ENCODE measurements around the gene RAPGEF4. TPM values are rescaled to one million over a fixed set of nuclear protein-coding genes. Genes with fewer than 3 reads are reported as not detected.

The RAPGEF4 gene
- polyA plus RNA-seq, 1 experiment, result 0.60 TPM

GRCh38 chr2:172811027-172811426 is 75.4 kb downstream of the RAPGEF4 start:
- TF ChIP-seq CTCF (IDR thresholded peaks at IDR 0.05; ENCODE audit: insufficient read depth, low read depth, low read length), result no peak
- ChIA-PET CTCF (interaction anchor here (1.1 to 9.3 kb wide), 2 partner anchors 10 to 121 kb away, joined by 4 to 88 read pairs; no protein-coding TSS in a partner anchor), POLR2A (no interaction called here)
- no peak for DNase-seq (ENCODE audit: low read depth)
- Histone ChIP-seq H3K27me3 (ENCODE audit: control insufficient read depth, insufficient read depth, low read length) (peaks cover 2% of the 10 kb centered on the region), H3K36me3 (ENCODE audit: control insufficient read depth, insufficient read depth, low read length) (no peaks in the 10 kb centered on the region), H3K4me3 (ENCODE audit: low read depth, low read length) (no peak overlapping the region)

- ChIA-PET CTCF (interaction anchor here (1.0 to 2.3 kb wide), 2 partner anchors 117 to 120 kb away, joined by 3 to 36 read pairs; no protein-coding TSS in a partner anchor), POLR2A (no interaction called here)
- DNase-seq (ENCODE audit: low read depth), result no peak
- Histone ChIP-seq H3K36me3 (ENCODE audit: control insufficient read depth, insufficient read depth, low read length) (no peaks in the 10 kb centered on the region), H3K27me3 (ENCODE audit: control insufficient read depth, insufficient read depth, low read length) (peaks cover 2% of the 10 kb centered on the region), H3K4me3 (ENCODE audit: low read depth, low read length) (no peak overlapping the region)
- no peak for TF ChIP-seq CTCF (IDR thresholded peaks at IDR 0.05; ENCODE audit: insufficient read depth, low read depth, low read length)
Measured at GRCh38 chr2:172812158-172812744, 76.6 kb downstream of the RAPGEF4 start.

- DNase-seq (ENCODE audit: low read depth), result no peak
- CTCF ChIA-PET, result interaction anchor here (0.7 to 2.3 kb wide), 8 partner anchors 9 to 459 kb away, joined by 3 to 36 read pairs (median 4); no protein-coding TSS in a partner anchor
- peak; percentile 60 for TF ChIP-seq CTCF (IDR thresholded peaks at IDR 0.05; ENCODE audit: insufficient read depth, low read depth, low read length)
- no peak overlapping the region for H3K4me3 ChIP-seq (ENCODE audit: low read depth, low read length)
- POLR2A ChIA-PET, result no interaction called here
- peaks cover 2% of the 10 kb centered on the region for H3K27me3 ChIP-seq (ENCODE audit: control insufficient read depth, insufficient read depth, low read length)
- no peaks in the 10 kb centered on the region for H3K36me3 ChIP-seq (ENCODE audit: control insufficient read depth, insufficient read depth, low read length)
Measured at GRCh38 chr2:172813314-172813888, 77.8 kb downstream of the RAPGEF4 start.

- CTCF ChIA-PET, result interaction anchor here (0.6 to 2.1 kb wide), 3 partner anchors 10 to 114 kb away, joined by 3 to 8 read pairs (median 4); no protein-coding TSS in a partner anchor
- H3K27me3 ChIP-seq (ENCODE audit: control insufficient read depth, insufficient read depth, low read length), result no peaks in the 10 kb centered on the region
- TF ChIP-seq CTCF (IDR thresholded peaks at IDR 0.05; ENCODE audit: insufficient read depth, low read depth, low read length), result no peak
- POLR2A ChIA-PET, result no interaction called here
- DNase-seq (ENCODE audit: low read depth), result no peak
- no peak overlapping the region for H3K4me3 ChIP-seq (ENCODE audit: low read depth, low read length)
- no peaks in the 10 kb centered on the region for H3K36me3 ChIP-seq (ENCODE audit: control insufficient read depth, insufficient read depth, low read length)
Measured at GRCh38 chr2:172817411-172817810, 81.8 kb downstream of the RAPGEF4 start.

- CTCF ChIA-PET, result interaction anchor here (1.5 to 3.0 kb wide), 2 partner anchors 13 to 112 kb away, joined by 3 to 10 read pairs; no protein-coding TSS in a partner anchor
- no peaks in the 10 kb centered on the region for H3K36me3 ChIP-seq (ENCODE audit: control insufficient read depth, insufficient read depth, low read length)
- no peak overlapping the region for H3K4me3 ChIP-seq (ENCODE audit: low read depth, low read length)
- no peaks in the 10 kb centered on the region for H3K27me3 ChIP-seq (ENCODE audit: control insufficient read depth, insufficient read depth, low read length)
- TF ChIP-seq CTCF (IDR thresholded peaks at IDR 0.05; ENCODE audit: insufficient read depth, low read depth, low read length), result no peak
- POLR2A ChIA-PET, result no interaction called here
- no peak for DNase-seq (ENCODE audit: low read depth)
Measured at GRCh38 chr2:172819943-172820342, 84.3 kb downstream of the RAPGEF4 start.
